CD14-positive monocyte (primary cell): ENCODE data around the gene ITPA. TPM values are rescaled to one million over a fixed set of nuclear protein-coding genes. Genes with fewer than 3 reads are reported as not detected.

Source experiments
- DNase-seq, 3 donors: peaks; one replicate each; pipeline ENCODE4 v3.0.0-alpha.2; 2011 to 2022
- H2AFZ ChIP-seq: 2 replicates; pipeline ENCODE4 v1.6.0; 2012; ENCODE audit warnings: mild to moderate bottlenecking, low read depth, low read length, inconsistent platforms; ENCODE audit not compliant: insufficient read depth, poor library complexity, severe bottlenecking
- H3K27ac ChIP-seq, 2 donors: 1 replicate in 1 of 2; 2 replicates in 1 of 2; pipeline ENCODE4 v1.5.1; 2012 to 2013; ENCODE audit warnings: low read length in 2 of 2, control low read depth in 1 of 2, inconsistent platforms in 1 of 2, low read depth in 1 of 2, mild to moderate bottlenecking in 1 of 2
- H3K27me3 ChIP-seq, 2 donors: one replicate each; pipeline versions ENCODE4 v1.6.0 to v1.6.1; 2011 to 2013; ENCODE audit warnings: low read length in 2 of 2; ENCODE audit not compliant: control insufficient read depth in 2 of 2, insufficient read depth in 2 of 2
- H3K36me3 ChIP-seq, 2 donors: replicated peaks in 1 of 2; 1 replicate in 1 of 2; 2 replicates in 1 of 2; pipeline versions ENCODE4 v1.5.1 to v1.6.1; 2012 to 2013; ENCODE audit warnings: low read length in 2 of 2, control low read depth in 1 of 2, inconsistent platforms in 1 of 2, mild to moderate bottlenecking in 1 of 2; ENCODE audit not compliant: insufficient read depth in 2 of 2, control insufficient read depth in 1 of 2
- H3K4me1 ChIP-seq, 2 donors: 1 replicate in 1 of 2; 2 replicates in 1 of 2; pipeline versions ENCODE4 v1.5.1 to v1.6.1; 2012 to 2013; ENCODE audit warnings: low read length in 2 of 2, control low read depth in 1 of 2, inconsistent platforms in 1 of 2, mild to moderate bottlenecking in 1 of 2, moderate library complexity in 1 of 2; ENCODE audit not compliant: insufficient read depth in 2 of 2, control insufficient read depth in 1 of 2
- H3K4me2 ChIP-seq: replicated peaks from 2 replicates; pipeline ENCODE3; 2012; ENCODE audit warnings: low read length, moderate library complexity, mild to moderate bottlenecking; ENCODE audit not compliant: poor library complexity, severe bottlenecking; ENCODE audit errors: extremely low read depth
- H3K4me3 ChIP-seq, 3 experiments: fragments of 200-600 bp in 1 of 3; sonication (generic) in 1 of 3; replicated peaks in 1 of 3; 1 replicate in 2 of 3; 2 replicates in 1 of 3; pipeline ENCODE4 v1.5.1; 2011 to 2013; ENCODE audit warnings: low read length in 3 of 3, mild to moderate bottlenecking in 3 of 3, control low read depth in 2 of 3, low read depth in 2 of 3, inconsistent platforms in 1 of 3, moderate library complexity in 1 of 3
- H3K79me2 ChIP-seq: 2 replicates; pipeline ENCODE4 v1.6.0; 2012; ENCODE audit warnings: mild to moderate bottlenecking, control low read depth, inconsistent platforms, low read length, moderate library complexity; ENCODE audit not compliant: insufficient read depth
- H3K9ac ChIP-seq: 2 replicates; pipeline ENCODE4 v1.6.0; 2017; ENCODE audit warnings: low read length, mild to moderate bottlenecking; ENCODE audit not compliant: insufficient read depth, poor library complexity, severe bottlenecking
- H3K9me3 ChIP-seq, 2 donors: replicated peaks in 1 of 2; 1 replicate in 1 of 2; 2 replicates in 1 of 2; pipeline versions ENCODE4 v1.5.1 to v1.6.1; 2012 to 2013; ENCODE audit warnings: low read length in 2 of 2, control low read depth in 1 of 2; ENCODE audit not compliant: control insufficient read depth in 1 of 2, insufficient read depth in 1 of 2
- H4K20me1 ChIP-seq: 2 replicates; pipeline ENCODE4 v1.6.0; 2012; ENCODE audit warnings: mild to moderate bottlenecking, low read length, control low read depth, moderate library complexity; ENCODE audit not compliant: insufficient read depth
- H3K27ac Mint-ChIP-seq, 7 donors: one replicate each; pipeline ENCODE4 v1.8.0; 2020; ENCODE audit warnings: mild to moderate bottlenecking in 7 of 7, mixed read lengths in 7 of 7, moderate library complexity in 6 of 7, inconsistent platforms in 2 of 7
- H3K27me3 Mint-ChIP-seq, 3 donors: one replicate each; pipeline ENCODE4 v1.8.0; 2021 to 2022; ENCODE audit warnings: low read depth in 3 of 3, mild to moderate bottlenecking in 3 of 3, mixed read lengths in 3 of 3, moderate library complexity in 3 of 3, inconsistent platforms in 1 of 3
- H3K36me3 Mint-ChIP-seq, 2 donors: one replicate each; pipeline ENCODE4 v1.8.0; 2020; ENCODE audit warnings: mixed read lengths in 2 of 2, inconsistent platforms in 1 of 2, mild to moderate bottlenecking in 1 of 2
- H3K4me1 Mint-ChIP-seq: one replicate; pipeline ENCODE4 v1.8.0; 2020; ENCODE audit warnings: mild to moderate bottlenecking, mixed read lengths
- H3K4me3 Mint-ChIP-seq, 2 donors: one replicate each; pipeline ENCODE4 v1.8.0; 2020; ENCODE audit warnings: mild to moderate bottlenecking in 2 of 2, mixed read lengths in 2 of 2, moderate library complexity in 1 of 2
- H3K9me3 Mint-ChIP-seq, 7 donors: one replicate each; pipeline ENCODE4 v1.8.0; 2020 to 2022; ENCODE audit warnings: mixed read lengths in 7 of 7, mild to moderate bottlenecking in 6 of 7, moderate library complexity in 6 of 7, inconsistent platforms in 2 of 7
- CTCF ChIP-seq: fragments of 200-600 bp; IDR thresholded peaks from one replicate; pipeline ENCODE4 v1.8.0; 2022; ENCODE audit warnings: antibody characterized with exemption, mild to moderate bottlenecking
- WGBS: methylation state at CpG from one replicate; pipeline ENCODE4 v1.1.5; 2013; ENCODE audit warnings: missing lambda C conversion rate; ENCODE audit not compliant: insufficient coverage; 5-methylcytosine and 5-hydroxymethylcytosine counted together
- intact Hi-C, 2 donors: fragments of 100-400 bp; cut with micrococcal nuclease; formaldehyde crosslinking; loops; one replicate each; pipeline versions ENCODE4 v1.15.0 to v1.15.1; 2023
- polyA plus RNA-seq, 3 donors: library from polyadenylated mRNA; depleted of rRNA in 1 of 3; unstranded in 2 of 3; stranded (reverse) in 1 of 3; fragments of 300-500 nt in 2 of 3; fragments of >200 nt in 1 of 3; fragmentation: Illumina TruSeq in 2 of 3; gene quantifications; 1 replicate in 2 of 3; 2 replicates in 1 of 3; pipeline ENCODE4 v1.2.3, GENCODE V29; 2012 to 2021

The ITPA gene
- polyA plus RNA-seq, 3 donors: 39.5 to 62.8 (median 57.0) TPM

GRCh38 chr20:3237958-3238615 lies 28.8 kb downstream of the ITPA start:
- WGBS: 4% methylated on average over 58 of the region's 59 CpGs
- peak overlapping the region; percentile 83 for H2AFZ ChIP-seq
- no peaks in the 10 kb centered on the region for H3K79me2 ChIP-seq
- Mint-ChIP-seq H3K36me3 (peaks cover 6 to 9% of the 10 kb centered on the region in 2 donors), H3K27me3 (peaks cover 66 to 81% (median 76%) of the 10 kb centered on the region in 3 donors), H3K4me3 (peak overlapping the region; percentile 93 to 98), H3K27ac (no peak overlapping the region), H3K9me3 (peaks cover 0 to 21% (median 10%) of the 10 kb centered on the region in 7 donors), H3K4me1 (peaks cover 15% of the 10 kb centered on the region)
- H3K36me3 ChIP-seq: no peaks in the 10 kb centered on the region
- no peaks in the 10 kb centered on the region for H4K20me1 ChIP-seq
- intact Hi-C loops: no loop called here
- H3K27me3 ChIP-seq: peaks cover 29 to 68% of the 10 kb centered on the region in 2 donors
- H3K4me2 ChIP-seq: peak overlapping the region; percentile 97
- no peak for DNase-seq
- peak overlapping the region; percentile 47 to 87 (median 56) for H3K4me3 ChIP-seq
- H3K9ac ChIP-seq: peak overlapping the region; percentile 43
- H3K27ac ChIP-seq: no peak overlapping the region
- peaks cover 0 to 25% of the 10 kb centered on the region in 2 donors for H3K9me3 ChIP-seq
- no peak for TF ChIP-seq CTCF
- H3K4me1 ChIP-seq: peaks cover 19 to 24% of the 10 kb centered on the region in 2 donors

- Mint-ChIP-seq H3K27me3 (peaks cover 68 to 84% (median 78%) of the 10 kb centered on the region in 3 donors), H3K36me3 (peaks cover 6 to 9% of the 10 kb centered on the region in 2 donors), H3K4me1 (peaks cover 15% of the 10 kb centered on the region), H3K27ac (no peak overlapping the region), H3K9me3 (peaks cover 0 to 21% (median 10%) of the 10 kb centered on the region in 7 donors), H3K4me3 (peak overlapping the region; percentile 93 to 98)
- peak overlapping the region; percentile 47 to 87 (median 56) for H3K4me3 ChIP-seq
- H3K27me3 ChIP-seq: peaks cover 29 to 71% of the 10 kb centered on the region in 2 donors
- no peak for DNase-seq
- H3K4me1 ChIP-seq: peaks cover 19 to 24% of the 10 kb centered on the region in 2 donors
- under 1% methylated on average over 48 of the region's 48 CpGs for WGBS
- H3K9me3 ChIP-seq: peaks cover 0 to 25% of the 10 kb centered on the region in 2 donors
- H3K36me3 ChIP-seq: no peaks in the 10 kb centered on the region
- H3K27ac ChIP-seq: no peak overlapping the region
- TF ChIP-seq CTCF: no peak
- peak overlapping the region; percentile 97 for H3K4me2 ChIP-seq
- H3K9ac ChIP-seq: peak overlapping the region; percentile 43
- no peaks in the 10 kb centered on the region for H3K79me2 ChIP-seq
- peak overlapping the region; percentile 83 for H2AFZ ChIP-seq
- H4K20me1 ChIP-seq: no peaks in the 10 kb centered on the region
- intact Hi-C loops: no loop called here
Observed at GRCh38 chr20:3238616-3239025, 29.3 kb downstream of the ITPA start.
